Measurements from ENCODE around the gene GZMB.
A peak's percentile ranks its signal among the peaks of the same experiment; 100 is the strongest.
"Not testable (repeated sequence)": the region's sequence is repeated elsewhere in the genome, so short reads cannot be mapped to it uniquely, and the experiment has no call there.

The GZMB gene, protein sequence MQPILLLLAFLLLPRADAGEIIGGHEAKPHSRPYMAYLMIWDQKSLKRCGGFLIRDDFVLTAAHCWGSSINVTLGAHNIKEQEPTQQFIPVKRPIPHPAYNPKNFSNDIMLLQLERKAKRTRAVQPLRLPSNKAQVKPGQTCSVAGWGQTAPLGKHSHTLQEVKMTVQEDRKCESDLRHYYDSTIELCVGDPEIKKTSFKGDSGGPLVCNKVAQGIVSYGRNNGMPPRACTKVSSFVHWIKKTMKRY

GRCh38 chr14:24634158-24634557, at the start of gene GZMB:
TSS of gene GZMB (minus strand) at chr14:24634190. CDS start at chr14:24634160, 30 bp downstream.
- DNase-seq (ENCODE audit: low read depth), result peak; percentile 44

- no peak for DNase-seq (ENCODE audit: low read depth)
Measured at GRCh38 chr14:24681056-24681455, 47.1 kb upstream of the GZMB start.

GRCh38 chr14:24680516-24680915, 46.5 kb upstream of the GZMB start:
- DNase-seq (ENCODE audit: low read depth), result no peak

- DNase-seq (ENCODE audit: low read depth), result no peak
Measured at GRCh38 chr14:24679248-24679961, 45.4 kb upstream of the GZMB start.

DNA sequence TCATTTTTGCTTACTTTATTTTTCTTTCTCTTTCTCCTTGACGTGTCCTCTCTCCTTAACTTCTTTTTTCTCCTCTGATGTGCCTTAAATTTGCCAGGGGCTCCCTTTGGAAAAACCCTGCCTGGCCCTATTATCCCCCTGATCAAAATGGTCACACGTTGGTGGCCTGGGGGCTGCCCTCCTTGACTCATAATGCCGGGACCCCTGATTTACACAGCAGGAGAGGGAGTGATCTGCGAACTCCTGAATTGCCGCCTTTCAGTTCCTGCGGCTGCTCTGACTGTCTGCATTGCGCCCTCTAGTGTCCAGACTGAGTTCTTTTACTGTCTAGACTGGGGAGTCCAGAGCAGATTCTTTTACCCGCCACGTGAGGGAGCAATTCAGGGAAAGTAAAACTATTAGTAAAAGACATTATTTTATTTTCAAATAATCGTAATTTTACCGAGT, 44.8 kb upstream of the GZMB start:
- DNase-seq (ENCODE audit: low read depth), result peak; percentile 75

- DNase-seq (ENCODE audit: low read depth), result no peak
Measured at GRCh38 chr14:24677956-24678355, 44.0 kb upstream of the GZMB start.

DNA sequence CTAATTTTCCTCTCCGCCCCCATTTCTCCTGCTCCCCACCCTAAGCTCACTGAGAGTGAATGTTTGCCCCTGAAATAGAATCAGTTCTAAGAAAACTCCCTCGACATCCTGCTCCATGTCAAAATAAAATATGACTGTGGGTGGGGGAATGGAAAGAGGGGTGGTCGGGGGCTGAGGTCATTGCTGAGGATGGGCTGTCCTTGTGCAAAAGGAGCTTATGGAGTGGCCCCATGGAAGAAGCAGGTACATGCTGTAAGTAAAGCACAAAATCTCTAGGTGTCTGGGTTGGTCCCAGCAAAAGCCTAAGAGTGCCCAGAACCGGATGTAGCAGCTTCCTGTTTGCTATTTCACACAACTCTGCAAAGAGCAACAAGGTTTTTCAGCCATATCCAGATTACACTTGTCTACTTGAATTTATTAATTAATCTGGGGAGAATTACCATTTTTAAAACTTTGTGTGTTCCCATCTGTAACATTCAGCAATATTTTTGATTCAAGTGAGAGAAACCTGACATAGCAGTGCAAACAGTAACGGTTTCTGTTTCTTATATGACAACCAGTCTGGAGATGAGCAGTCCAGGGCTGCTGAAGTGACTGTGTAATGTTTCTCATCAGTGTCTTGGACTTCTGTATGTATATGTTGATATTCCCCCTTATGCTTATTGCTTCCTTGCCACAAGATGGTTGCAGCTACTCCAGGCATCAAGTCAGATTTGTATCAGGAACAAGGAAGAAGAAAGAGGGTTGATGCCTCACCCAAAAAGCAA, 40.4 kb upstream of the GZMB start:
- peak; percentile 27 for DNase-seq (ENCODE audit: low read depth)

DNA sequence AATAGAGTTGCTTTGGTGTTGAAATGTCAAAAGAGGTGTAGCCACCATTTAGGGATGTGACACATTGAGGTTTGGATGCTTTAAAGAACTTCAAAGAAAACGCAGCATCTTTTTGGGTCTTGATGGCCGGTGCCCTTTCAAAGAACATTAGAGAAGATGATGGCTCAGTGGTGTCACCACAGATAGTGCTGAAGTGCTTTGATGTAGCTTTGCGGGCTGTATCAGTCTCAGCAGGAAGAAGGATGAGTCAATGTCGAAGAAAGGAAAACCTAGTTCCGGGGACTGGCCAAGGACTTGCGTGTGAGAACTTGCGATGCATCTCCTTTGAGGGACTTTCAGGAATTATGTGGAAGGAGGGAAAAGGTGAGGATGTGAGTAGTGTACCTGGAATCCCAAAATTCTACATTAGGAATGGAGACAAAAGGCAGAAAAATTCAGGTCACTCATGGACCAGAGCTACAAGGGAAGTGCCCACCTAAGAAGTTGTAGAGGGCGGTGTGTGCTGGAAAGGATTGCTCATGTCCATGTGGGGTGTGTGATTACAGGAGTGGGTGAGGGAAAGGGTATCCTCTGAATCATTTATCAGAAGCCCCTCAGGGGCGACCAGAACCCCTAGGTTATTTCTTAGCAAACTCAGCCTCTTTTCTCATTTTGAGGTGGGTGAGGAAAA, 39.7 kb upstream of the GZMB start:
- peak; percentile 42 for DNase-seq (ENCODE audit: low read depth)

DNA sequence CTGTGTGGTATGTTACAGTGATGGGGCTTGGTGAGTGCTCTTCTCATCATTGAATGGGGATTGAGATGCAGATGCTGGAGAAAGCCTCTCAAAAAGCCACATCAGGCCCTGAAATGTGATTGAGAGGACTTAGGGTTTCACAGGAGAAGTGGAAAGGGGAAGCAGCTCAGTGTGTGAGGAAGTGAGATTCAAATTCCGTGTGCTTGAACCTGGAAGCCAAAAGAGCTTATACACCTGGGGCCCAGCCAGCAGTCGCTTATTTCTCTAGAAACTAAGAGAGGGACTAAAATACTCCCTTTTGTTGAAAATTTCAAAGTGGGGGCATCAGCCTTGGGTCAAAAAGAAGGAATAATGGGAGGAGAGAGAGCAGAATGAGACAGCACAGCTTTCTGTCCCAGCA, 39.1 kb upstream of the GZMB start:
- DNase-seq (ENCODE audit: low read depth), result no peak

DNA sequence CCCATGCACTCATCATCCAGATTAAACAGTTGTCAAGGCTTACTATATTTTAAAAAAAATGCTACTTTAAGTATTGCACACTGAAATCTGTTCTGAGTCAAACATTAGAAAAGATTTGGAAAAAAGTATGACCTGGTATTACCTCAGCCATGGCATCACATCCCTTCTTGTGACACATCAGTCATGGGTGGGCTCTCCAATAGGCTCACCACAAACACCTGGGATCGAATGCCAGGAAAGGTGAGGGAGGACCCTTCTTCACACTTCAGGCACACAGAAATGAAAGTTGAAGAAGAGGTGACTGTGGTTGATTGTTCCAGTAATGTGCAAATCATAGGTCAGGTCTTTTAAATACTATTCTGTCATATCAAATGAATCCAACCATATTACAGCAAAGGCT, 36.6 kb upstream of the GZMB start:
- no peak for DNase-seq (ENCODE audit: low read depth)

DNA sequence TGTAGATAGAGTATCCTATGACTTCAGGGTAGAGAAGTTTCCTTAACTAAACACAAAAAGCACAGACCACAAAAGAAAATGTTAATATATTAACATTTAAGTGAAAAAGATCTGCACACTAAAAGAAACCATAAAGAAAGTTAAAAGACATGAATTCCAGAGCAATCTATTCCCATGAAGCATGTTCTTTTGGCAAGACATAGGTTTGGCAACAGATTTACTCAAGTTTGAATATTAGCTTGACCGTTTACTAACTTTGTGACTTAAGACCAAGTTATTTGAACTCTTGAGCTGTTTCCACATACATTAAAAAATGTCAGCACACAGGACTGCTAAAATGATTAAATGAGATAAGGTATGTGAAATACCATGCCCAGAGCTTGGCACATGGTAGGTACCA, 35.7 kb upstream of the GZMB start:
- no peak for DNase-seq (ENCODE audit: low read depth)

GRCh38 chr14:24665440-24665991, 31.5 kb upstream of the GZMB start:
- no peak for DNase-seq (ENCODE audit: low read depth)

DNA sequence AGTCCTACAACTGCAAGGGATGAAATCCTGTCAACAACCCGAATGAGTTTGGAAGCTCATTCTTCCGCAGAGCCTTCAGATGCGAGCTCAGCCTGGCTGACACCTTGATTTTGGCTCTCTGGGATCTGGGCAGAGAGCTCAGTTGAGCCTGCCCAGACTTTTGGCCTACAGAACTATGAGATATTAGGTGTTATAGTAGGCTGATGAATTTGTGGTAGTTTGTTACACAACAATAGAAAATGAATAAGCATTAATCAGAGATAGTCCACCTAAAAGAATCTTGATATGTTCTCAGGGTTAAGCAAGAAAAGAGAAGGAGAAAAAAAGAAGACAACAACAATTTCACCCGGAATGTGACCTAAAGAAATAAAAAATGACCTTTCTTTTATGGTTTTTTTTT, 30.4 kb upstream of the GZMB start:
- DNase-seq (ENCODE audit: low read depth), result no peak

- no peak for DNase-seq (ENCODE audit: low read depth)
Measured at GRCh38 chr14:24662753-24663152, 28.8 kb upstream of the GZMB start.

- DNase-seq (ENCODE audit: low read depth), result no peak
Measured at GRCh38 chr14:24659916-24660570, 26.1 kb upstream of the GZMB start.

- not testable (repeated sequence) for DNase-seq (ENCODE audit: low read depth)
Measured at GRCh38 chr14:24648361-24648760, 14.4 kb upstream of the GZMB start.

DNA sequence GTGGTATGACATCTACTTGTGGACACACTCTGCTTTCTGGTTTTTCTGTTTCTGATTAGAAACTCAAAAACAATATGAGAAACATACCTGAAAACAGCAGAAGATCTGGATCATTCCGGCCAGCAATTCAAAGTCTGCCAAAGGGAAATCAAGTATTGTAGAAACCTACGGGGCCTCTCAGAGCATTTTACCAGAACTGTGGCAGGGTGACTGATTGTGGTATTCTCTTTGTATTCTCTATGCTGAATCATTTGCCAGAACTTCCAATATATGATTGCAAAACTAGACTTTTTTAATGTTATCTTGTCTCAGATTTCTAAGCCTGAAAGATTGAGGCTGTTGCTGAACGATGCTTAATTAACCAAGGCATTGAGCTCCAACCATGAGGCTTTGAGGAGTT, 5.9 kb upstream of the GZMB start:
- DNase-seq (ENCODE audit: low read depth), result no peak

DNA sequence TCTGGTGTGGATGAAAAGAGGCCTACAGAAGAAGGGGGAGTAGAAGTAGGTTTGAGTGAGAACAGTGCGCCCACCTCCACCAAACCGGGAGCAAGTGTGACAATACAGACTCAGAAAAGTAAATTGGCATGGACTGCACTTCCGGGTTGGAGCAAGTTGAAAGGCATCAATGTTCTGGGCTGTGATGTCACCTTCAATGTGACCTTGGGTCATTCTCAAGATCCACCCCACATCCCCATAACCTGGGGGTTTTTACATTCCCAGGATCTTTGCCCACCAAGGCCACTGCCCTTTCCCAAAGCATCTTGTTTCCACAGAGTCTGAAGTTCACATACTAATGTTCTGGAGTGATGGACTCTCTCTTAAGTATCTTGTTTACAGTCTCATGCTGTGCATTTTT, 5.3 kb upstream of the GZMB start:
- no peak for DNase-seq (ENCODE audit: low read depth)

- no peak for DNase-seq (ENCODE audit: low read depth)
Measured at GRCh38 chr14:24633353-24633752, 637 bp downstream of the GZMB start.

DNA sequence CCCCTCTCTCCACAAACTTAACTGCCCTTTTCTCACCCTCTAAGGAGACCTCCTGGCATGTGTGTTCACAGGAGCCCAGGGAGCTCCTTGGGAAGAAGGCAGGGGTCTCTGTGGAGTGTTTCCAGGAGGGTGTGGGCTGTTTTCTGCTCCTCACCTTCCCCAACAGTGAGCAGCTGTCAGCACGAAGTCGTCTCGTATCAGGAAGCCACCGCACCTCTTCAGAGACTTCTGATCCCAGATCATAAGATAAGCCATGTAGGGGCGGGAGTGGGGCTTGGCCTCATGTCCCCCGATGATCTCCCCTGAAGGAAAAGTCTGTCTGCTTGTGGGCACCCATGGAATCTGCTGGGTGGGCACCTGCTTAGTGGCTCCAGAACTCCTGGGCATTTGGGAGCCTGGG, 1.2 kb downstream of the GZMB start:
- DNase-seq (ENCODE audit: low read depth), result no peak

DNA sequence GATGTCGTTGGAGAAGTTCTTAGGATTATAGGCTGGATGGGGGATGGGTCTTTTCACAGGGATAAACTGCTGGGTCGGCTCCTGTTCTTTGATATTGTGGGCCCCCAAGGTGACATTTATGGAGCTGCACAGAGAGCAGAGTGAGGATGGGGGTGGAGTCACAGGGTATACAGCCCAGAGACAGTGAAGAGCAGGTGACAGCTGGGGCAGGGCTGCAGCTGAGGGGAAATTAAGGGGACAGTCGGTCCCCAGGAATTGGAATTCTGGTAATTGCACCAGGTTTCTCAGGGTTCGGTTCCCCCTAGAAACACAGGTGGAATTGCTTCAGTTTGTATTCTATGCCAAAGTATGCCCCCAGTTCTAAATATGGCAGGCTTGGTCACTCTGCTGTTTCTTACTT, 1.7 kb downstream of the GZMB start:
- no peak for DNase-seq (ENCODE audit: low read depth)

All from stimulated activated CD8-positive, alpha-beta memory T cell treated with anti-CD3 and anti-CD28 coated beads, Interleukin-12 subunit alpha, Interleukin-12 subunit beta, amount 100 ng/mL, for 1 hour (primary cell).